Fibroblast of skin of back (primary cell): Measurements from ENCODE around the gene CEP57L1.
"Not testable (repeated sequence)": the region's sequence is repeated elsewhere in the genome, so short reads cannot be mapped to it uniquely, and the experiment has no call there.

Source experiments
- DNase-seq: peaks from one replicate; pipeline ENCODE4 v3.0.0-alpha.2; 2013

The CEP57L1 gene

DNA sequence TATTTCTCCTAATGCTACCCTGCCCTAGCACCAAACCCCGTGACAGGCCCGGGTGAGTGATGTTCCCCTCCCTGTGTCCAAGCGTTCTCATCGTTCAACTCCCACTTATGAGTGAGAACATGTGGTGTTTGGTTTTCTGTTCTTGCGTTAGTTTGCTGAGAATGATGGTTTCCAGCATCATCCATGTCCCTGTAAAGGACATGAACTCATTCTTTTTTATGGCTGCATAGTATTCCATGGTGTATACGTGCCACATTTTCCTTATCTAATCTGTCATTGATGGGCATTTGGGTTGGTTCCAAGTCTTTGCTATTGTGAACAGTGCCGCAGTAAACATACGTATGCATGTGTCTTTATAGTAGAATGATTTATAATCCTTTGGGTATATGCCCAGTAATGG lies 14.4 kb downstream of the CEP57L1 start:
- DNase-seq = not testable (repeated sequence)

DNA sequence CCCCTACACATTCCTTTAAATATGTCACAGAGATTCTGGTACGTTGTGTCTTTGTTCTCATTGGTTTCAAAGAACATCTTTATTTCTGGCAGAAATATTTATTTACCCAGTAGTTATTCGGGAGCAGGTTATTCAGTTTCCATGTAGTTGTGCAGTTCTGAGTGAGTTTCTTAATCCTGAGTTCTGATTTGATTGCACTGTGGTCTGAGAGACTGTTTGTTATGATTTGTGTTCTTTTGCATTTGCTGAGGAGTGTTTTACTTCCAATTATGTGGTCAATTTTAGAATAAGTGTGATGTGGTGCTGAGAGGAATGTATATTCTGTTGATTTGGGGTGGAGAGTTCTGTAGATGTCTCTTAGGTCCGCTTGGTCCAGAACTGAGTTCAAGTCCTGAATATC lies 17.4 kb downstream of the CEP57L1 start:
- DNase-seq = not testable (repeated sequence)

DNA sequence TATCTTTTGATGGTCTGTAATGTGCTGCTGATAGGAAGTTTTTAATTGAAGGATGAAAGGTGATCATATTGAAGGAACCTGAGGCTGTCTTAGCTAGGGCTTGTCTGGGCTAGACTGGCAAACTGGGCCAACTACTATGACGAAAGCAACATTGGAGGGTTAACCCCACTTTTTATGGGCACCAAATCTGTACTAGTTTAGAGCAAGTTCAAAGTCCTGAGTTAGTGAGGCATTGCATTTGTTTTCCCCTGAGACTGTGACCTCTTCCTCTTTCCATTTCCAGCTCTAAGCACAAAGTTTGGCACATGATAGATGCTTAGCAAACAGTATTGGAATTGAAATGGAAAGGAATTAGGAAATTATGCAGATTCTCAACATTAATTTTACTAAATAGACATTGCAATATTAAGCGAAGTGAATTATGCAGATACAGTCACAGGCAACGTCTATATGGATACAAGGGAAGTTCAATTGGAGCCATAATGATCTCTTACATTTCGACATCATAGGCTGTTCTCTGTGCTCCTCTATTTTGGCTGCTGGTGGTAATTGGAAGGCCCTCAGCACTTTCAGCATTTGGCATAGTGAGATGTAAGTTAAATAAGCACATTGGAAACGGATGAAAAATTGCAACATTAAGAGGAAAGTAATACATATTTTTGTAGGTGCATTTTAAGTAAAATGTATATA lies 22.2 kb downstream of the CEP57L1 start:
- no peak for DNase-seq

DNA sequence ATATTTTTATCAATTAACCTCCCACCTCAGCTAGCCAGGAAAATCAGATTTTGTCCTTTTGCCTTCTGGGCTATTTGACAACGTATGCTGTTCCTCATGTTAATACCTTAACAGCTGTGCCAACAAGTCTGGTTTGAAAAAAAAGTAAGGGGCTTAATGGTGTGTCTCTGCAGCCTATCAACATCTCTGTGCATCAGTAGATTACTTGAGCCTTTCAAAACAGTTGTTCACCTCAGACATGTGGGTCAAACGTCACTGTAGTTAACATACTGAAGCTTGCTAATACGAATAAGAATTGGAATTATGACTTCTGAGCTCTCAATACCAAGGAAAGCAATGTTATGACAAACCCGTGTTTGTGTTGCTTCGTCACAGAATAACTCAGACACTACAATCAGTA lies 23.0 kb downstream of the CEP57L1 start:
- DNase-seq = no peak

DNA sequence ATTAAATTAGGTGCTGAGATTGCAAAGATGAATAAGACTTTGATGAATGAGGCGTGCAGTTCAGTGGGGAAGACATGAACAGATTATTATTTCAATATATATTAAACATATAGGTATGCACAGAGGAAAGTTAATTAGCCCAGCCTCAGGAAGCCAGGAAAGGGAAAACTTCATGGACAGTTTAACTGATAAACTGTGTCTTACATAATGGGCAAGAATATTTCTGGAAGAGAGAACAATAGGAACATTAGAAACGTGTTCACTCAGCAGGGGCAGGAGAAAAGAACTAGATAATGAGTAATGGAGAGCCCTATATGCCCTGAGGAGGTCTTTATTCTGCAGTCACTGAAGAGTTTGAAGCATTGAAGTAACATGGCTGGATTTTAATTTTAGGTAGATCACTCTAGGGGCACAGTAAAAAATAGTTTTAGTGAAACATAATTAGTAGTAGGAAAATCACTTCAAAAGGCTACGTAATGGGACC lies 23.6 kb downstream of the CEP57L1 start:
- DNase-seq = no peak

DNA sequence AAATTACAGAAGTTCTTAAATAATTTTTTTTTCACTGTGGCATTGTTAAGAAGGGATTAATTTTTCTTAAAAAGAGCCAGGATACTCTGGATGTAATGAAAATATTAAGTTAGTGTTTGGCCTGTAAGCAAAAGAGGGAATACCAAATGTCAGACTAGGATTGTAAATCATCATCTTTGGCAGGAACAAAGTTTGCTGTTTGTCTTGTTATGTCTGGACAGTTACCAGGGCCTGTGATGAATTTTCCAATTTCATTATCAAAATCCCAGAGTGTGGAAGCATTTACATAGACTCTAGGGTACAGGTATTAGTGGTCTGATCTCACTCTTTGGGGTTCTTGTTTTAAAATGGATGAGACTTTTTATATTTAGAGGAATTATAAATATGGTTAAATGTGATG lies 26.1 kb downstream of the CEP57L1 start:
- peak; percentile 9 for DNase-seq

DNA sequence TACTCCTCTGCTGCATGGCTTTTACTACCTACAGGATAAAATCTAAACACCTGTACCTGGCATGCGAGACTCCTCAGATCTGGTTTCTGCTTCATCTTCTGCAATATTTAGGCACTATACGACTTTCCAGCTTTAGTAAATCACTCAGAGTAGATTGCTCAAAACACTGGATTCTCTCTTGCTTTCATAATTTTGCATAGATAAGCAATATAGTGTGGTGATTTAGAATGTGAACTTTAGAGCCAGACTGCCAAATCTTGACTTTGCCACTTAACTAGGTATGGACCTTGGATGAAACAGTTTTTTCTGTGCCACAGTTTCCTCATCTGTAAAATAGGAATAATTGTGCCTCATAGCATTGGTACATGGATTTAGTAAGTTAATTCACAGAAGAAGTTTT lies 28.9 kb downstream of the CEP57L1 start:
- DNase-seq = no peak

DNA sequence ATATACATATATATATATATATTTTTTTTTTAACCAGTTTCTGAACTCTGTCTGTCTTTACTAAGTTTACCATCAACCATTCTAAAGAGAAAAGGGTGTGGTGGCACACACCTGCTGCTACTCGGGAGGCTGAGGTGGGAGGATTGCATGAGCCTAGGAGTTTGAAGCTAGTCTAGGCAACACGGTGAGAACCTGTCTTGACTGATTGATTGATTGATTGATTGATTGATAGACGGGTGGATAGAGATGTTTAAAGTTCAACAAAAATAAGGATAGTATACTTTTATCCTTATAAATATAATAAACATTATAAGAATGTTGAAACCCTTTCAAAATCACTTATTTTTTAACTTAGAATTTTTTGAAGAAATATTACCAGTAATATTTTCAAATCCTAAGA lies 30.2 kb downstream of the CEP57L1 start:
- no peak for DNase-seq

DNA sequence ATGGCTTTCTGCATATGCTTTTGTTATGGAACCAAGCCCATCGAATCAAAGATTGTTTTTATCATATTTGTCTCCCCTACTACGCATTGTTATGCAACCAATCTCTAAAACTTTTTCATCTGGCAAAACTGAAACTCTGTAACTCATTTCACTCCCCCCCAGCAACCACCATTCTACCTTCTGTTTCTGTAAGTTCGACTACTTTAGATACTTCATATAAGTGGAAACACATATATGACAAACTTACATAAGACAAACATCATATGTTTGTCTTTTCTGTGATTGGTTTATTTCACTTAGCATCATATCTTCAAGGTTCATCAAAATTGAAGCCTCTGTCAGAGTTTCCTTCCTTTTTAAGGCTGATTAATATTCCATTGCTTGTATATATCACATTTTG lies 34.8 kb downstream of the CEP57L1 start:
- no peak for DNase-seq

DNA sequence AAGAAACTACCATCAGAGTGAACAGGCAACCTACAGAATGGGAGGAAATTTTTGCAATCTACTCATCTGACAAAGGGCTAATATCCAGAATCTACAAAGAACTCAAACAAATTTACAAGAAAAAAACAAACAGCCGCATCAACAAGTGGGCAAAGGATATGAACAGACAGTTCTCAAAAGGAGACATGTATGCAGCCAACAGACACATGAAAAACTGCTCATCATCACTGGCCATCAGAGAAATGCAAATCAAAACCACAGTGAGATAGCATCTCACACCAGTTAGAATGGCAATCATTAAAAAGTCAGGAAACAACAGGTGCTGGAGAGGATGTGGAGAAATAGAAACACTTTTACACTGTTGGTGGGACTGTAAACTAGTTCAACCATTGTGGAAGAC lies 40.3 kb downstream of the CEP57L1 start:
- DNase-seq = not testable (repeated sequence)

DNA sequence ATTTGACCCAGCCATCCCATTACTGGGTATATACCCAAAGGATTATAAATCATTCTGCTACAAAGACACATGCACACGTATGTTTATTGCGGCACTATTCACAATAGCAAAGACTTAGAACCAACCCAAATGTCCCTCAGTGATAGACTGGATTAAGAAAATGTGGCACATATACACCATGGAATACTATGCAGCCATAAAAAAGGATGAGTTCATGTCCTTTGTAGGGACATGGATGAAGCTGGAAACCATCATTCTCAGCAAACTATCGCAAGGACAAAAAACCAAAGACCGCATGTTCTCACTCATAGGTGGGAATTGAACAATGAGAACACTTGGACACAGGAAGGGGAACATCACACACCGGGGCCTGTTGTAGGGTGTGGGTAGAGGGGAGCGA lies 40.7 kb downstream of the CEP57L1 start:
- DNase-seq = not testable (repeated sequence)

DNA sequence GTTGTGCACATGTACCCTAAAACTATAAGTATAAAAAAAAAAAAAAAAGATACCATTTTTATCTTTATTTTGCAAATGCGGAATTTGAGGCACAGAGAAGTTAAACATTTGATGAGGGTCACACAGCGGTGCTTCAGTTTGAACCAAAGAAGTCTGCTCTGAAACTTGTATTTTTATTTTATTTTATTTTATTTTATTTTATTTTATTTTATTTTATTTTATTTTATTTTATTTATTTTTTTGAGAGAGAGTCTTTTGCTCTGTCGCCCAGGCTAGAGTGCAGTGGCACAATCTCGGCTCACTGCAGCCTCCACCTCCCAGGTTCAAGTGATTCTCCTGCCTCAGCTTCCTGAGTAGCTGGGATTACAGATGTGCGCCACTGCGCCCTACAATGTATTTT lies 41.2 kb downstream of the CEP57L1 start:
- DNase-seq = not testable (repeated sequence)

DNA sequence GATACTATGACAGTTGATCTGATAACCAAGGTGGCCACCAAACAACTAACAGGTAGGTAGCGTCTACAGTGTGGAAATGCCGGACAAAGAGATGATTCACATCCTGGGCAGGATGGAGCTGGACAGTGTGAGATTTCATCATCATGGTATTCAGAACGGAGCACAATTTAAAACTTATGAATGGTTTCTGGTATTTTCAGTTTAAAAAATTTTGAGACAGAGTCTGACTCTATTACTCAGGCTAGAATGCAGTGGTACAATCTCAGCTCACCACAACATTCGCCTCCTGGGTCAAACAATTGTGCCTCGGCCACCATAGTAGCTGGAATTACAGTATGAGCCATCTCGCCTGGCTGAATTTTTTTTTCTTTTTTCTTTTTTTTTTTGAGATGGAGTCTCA lies 43.8 kb downstream of the CEP57L1 start:
- DNase-seq = no peak

DNA sequence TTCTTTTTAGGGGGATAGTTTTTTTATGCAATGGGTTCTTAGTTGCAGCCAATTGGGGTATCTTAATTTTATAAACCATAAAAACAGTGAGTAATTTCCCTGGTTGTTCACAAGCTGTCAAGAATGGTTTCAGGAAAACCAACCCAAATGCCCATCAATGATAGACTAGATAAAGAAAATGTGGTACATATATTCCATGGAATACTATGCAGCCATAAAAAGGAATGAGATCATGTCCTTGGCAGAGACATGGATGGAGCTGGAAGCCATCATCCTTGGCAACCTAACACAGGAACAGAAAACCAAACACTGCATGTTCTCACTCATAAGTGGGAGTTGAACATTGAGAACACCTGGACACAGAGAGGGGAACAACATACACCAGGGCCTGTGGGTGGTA lies 46.8 kb downstream of the CEP57L1 start:
- DNase-seq = not testable (repeated sequence)

DNA sequence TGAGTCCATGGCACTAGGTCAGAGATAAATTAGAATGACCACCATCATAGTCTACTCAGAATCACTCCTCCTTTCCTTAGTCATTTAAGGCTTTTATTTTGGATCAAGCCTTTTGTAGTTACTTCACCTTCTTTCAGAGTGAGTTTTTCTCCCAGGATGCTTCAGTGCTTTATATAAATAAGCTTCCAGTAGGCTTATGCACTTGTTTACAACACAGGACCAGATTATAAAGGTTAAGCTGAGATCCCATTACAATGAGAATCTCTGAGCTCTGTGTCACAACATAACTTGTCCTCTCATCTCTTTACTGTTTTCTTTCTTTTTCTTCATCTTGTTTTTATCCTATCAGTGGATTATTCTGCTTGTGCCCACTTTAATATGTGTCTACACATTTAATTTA lies 47.9 kb downstream of the CEP57L1 start:
- no peak for DNase-seq

DNA sequence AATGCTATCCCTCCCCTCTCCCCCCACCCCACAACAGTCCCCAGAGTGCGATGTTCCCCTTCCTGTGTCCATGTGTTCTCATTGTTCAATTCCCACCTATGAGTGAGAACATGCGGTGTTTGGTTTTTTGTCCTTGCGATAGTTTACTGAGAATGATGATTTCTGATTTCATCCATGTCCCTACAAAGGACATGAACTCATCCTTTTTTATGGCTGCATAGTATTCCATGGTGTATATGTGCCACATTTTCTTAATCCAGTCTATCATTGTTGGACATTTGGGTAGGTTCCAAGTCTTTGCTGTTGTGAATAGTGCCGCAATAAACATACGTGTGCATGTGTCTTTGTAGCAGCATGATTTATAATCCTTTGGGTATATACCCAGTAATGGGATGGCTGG lies 52.9 kb downstream of the CEP57L1 start:
- DNase-seq = not testable (repeated sequence)

DNA sequence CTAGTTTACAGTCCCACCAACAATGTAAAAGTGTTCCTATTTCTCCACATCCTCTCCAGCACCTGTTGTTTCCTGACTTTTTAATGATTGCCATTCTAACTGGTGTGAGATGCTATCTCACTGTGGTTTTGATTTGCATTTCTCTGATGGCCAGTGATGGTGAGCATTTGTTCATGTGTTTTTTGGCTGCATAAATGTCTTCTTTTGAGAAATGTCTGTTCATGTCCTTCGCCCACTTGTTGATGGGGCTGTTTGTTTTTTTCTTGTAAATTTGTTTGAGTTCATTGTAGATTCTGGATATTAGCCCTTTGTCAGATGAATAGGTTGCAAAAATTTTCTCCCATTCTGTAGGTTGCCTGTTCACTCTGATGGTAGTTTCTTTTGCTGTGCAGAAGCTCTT lies 53.4 kb downstream of the CEP57L1 start:
- DNase-seq = not testable (repeated sequence)

DNA sequence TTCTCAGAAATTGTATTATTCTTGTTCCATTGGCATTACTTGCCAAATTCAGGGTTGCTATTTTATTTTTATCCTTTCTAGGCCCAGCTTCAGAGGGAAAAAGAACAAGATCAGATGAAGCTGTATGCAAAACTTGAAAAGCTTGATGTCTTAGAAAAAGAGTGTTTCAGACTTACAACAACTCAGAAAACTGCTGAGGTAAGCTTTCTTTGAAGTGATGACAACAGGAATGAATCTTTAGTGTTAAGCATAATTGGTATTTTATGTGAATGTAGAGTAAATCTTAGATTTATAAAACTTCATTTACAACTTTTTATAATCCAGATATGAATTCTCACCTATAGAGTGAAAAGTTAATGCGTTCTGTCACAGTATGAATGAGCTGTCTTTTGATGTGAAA lies 58.4 kb downstream of the CEP57L1 start:
- no peak for DNase-seq

DNA sequence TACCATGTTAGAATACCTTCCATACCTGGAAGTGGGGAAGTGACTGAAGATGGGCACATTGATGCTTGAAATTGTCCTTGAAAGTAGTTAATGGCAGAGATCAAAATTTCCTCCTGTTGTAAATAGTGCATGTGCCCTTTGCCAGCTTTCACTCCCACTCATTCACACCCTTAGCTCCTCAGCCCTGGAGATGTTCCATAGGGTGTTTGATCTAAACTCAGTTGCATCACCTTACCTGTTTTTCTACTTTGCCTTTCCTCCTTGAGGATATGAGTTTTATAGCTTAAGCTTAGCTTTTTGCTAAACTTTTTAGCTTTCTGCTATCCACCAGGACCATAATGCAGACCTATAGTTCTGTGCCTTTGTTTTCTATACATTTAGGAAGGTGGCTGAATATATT lies 69.0 kb downstream of the CEP57L1 start:
- DNase-seq = no peak

DNA sequence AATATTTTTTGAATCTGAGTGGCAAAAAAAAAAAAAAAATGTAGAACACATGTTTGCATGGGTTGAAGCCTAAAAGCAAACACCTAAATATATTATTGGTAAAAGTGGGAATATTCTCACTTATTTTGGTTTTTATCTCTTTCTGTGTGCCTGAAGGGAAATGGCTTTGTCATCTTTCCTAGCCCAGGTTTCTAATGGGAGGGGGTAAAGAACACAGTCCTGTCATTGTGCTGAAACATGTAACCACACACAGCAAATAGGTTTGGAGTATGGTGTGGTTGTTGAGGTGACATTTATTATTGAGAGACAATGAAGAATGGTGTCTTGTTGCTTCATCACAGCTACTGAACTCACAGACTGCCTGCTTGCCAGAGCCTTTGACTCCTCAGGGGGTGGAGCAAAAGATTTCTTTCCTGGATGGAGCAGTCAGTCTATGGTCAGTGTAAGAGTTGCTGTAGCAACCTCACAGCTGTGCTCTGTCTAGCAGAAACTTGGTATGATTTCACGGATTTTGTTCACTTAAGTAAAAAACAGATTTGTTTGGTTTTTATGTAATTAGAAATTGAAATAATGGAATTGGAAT lies 70.2 kb downstream of the CEP57L1 start:
- DNase-seq = peak; percentile 11

DNA sequence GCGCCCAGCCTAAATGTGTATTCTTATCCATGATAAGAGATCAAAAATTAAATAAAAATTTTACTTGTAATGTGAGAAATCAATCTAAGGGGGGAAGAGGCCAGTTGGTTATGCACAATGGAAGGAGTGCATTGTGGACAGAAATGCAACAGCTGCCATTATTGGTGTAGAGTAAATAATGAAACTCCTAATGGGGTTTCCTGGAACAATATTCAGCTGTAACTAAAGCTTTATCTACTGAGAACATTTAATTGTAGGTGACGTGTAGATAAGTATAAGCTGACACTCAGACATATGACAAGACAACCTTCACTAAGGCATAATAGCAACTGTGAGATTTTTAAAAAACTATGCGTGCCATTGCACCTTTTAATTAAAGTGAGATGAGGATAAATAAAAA lies 71.4 kb downstream of the CEP57L1 start:
- DNase-seq = no peak

DNA sequence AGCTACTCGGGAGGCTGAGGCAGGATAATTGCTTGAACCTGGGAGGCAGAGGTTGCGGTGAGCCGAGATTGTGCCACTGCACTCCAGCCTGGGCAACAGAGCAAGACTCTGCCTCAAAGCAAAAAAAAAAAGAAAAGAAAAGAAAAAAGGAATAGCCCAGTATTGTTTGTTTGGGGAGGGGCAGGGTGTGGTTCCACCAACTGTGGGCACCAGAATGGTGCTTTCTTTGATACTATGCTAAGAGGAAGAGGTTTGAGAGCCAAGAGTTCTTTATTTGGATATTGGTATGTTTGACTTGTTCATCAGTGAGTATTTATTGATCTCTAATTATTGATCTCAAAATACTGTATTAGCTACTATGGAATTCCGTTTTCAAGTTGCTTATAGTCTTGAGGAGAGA lies 72.3 kb downstream of the CEP57L1 start:
- DNase-seq = no peak

DNA sequence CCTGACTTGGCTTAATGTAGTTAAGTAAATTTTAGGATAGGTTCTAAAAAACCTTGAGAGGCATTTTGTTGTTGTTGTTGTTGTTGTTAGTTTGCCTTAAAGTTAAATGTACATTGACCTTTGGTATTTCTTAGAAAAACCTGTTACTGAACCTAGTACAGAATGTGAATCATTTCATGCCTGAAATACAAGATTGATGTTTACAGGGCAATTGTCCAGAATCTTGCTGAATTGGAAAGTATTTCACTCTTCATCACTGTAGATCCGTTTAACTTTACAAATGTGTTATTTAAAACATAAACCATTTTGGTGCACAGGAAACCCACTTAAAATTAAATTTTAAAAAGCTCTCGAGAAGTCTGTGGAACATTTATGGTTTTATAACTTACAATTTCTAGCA lies 75.0 kb downstream of the CEP57L1 start:
- no peak for DNase-seq

DNA sequence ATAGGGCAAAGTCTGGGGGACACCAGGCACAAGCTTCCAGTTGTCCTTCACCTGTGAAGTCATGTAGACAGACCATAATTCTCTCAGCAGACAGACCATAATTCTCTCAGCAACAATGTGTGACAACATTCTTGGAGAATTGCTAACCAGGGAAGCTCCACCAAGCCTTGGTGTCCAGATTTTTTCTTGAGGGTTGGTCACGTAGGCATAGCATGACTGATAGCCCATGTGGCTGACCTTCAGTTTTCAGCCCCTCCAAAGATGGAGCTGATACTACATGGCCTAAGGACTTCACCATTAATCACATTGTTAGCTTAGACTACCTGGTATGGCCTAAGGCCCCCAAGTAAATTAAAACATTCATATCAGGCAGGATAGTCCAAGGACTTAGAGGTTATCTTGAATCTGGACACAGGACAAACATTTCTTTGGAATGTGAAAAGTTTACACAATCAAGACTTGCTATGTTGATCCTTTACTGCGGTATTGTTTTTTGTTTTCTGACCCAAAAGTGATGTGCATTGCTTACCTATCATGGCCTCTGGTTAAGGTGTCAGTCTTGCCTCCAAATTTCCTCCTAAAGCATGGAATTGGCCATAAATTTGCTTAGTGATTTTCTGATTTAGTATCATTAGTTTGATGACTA lies 76.9 kb downstream of the CEP57L1 start:
- no peak for DNase-seq
